ENCODE measurements around the gene PROCA1. TPM values are rescaled to one million over a fixed set of nuclear protein-coding genes. Genes with fewer than 3 reads are reported as not detected.

The PROCA1 gene
- total and polyA plus RNA-seq, 2 of the 8 experiments (the other 6 are each of a cell fraction or from before 2014, with no cell fraction given): 21.2 to 26.3 TPM

- TF ChIP-seq CTCF (IDR thresholded peaks at IDR 0.05; ENCODE audit: control extremely low read depth in 1 of 3, insufficient read depth in 1 of 3, low read depth in 1 of 3, low read length in 3 of 3): no peak
Observed at GRCh38 chr17:28738680-28739384, 27.1 kb upstream of the PROCA1 start (continued).
